ENCODE measurements around the gene GBGT1. TPM values are rescaled to one million over a fixed set of nuclear protein-coding genes. Genes with fewer than 3 reads are reported as not detected.

GBGT1 gene
- total RNA-seq, 1 experiment from 2014 or later = not detected

GRCh38 chr9:133153227-133154096 is 10.3 kb downstream of the GBGT1 start:
- TF ChIP-seq, protein P1, sequence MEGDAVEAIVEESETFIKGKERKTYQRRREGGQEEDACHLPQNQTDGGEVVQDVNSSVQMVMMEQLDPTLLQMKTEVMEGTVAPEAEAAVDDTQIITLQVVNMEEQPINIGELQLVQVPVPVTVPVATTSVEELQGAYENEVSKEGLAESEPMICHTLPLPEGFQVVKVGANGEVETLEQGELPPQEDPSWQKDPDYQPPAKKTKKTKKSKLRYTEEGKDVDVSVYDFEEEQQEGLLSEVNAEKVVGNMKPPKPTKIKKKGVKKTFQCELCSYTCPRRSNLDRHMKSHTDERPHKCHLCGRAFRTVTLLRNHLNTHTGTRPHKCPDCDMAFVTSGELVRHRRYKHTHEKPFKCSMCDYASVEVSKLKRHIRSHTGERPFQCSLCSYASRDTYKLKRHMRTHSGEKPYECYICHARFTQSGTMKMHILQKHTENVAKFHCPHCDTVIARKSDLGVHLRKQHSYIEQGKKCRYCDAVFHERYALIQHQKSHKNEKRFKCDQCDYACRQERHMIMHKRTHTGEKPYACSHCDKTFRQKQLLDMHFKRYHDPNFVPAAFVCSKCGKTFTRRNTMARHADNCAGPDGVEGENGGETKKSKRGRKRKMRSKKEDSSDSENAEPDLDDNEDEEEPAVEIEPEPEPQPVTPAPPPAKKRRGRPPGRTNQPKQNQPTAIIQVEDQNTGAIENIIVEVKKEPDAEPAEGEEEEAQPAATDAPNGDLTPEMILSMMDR (IDR thresholded peaks at IDR 0.05; ENCODE audit: unreplicated experiment) = no peak
- no TSS peak for BruUV-seq (replicated peaks)
- H3K4me1 Mint-ChIP-seq (ENCODE audit: low read depth, unreplicated experiment) = no peaks in the 10 kb centered on the region
- intact Hi-C loops (cut with micrococcal nuclease; ENCODE audit: unreplicated experiment) = no loop called here
- H3K9me3 Mint-ChIP-seq (ENCODE audit: low read depth, unreplicated experiment) = no peaks in the 10 kb centered on the region
- no peak overlapping the region for H3K4me3 Mint-ChIP-seq (ENCODE audit: low read depth, unreplicated experiment)
- H3K36me3 Mint-ChIP-seq (ENCODE audit: insufficient read depth, unreplicated experiment) = peaks cover 9% of the 10 kb centered on the region
- H3K27me3 Mint-ChIP-seq (ENCODE audit: unreplicated experiment) = peaks cover 23% of the 10 kb centered on the region
- CTCF ChIA-PET = no interaction called here
- no peak overlapping the region for H3K27ac Mint-ChIP-seq (ENCODE audit: unreplicated experiment)
- no peak for DNase-seq

DNA sequence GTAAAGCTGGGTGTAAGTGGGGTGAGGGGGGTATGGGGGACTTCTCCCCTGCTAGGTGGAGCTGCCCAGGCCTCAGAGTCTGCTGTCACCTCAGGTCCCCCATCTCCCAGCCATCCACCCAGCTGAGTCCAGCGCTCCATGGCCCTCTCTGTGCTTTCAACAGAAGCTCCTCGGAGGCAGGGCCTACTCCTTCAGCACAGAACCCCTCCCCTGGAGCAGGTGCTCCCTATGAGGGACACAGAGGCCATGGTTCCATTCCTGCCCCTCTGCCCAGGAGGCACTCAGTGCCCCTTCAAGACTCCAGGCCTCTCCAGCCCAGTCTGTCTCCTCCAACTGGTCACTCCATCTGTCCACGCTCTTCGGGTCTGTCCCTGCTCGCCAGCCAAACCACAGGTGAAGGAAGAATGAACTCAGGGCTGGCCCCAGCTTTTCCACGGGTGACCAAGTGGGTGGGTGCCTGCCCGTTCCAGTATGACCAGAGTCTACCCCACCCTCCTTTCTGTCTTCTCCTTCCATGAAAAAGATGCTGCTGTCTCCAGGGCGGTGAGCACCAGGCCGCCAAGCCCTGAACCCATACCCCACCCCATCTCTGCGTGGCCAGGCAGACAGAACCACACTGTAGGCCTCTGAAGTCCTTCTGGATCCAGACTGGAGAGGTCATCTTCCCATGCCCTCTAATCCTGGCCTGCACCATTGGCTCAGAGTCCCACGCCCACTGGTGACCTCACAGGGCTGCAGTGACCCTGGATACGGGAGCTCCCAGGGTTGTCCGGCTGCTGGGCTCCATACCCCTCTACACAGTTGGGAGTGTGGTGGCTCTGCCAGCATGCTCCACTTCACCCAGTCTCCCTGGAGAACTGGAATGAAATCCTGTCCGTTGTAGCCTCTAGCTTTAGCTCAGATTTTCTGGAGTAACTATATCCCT is 11.9 kb downstream of the GBGT1 start:
- no peak overlapping the region for H3K4me3 Mint-ChIP-seq (ENCODE audit: low read depth, unreplicated experiment)
- CTCF ChIA-PET = no interaction called here
- H3K36me3 Mint-ChIP-seq (ENCODE audit: insufficient read depth, unreplicated experiment) = peaks cover 21% of the 10 kb centered on the region
- H3K4me1 Mint-ChIP-seq (ENCODE audit: low read depth, unreplicated experiment) = no peaks in the 10 kb centered on the region
- TF ChIP-seq, protein P1 (IDR thresholded peaks at IDR 0.05; ENCODE audit: unreplicated experiment) = no peak
- no peak for DNase-seq
- H3K9me3 Mint-ChIP-seq (ENCODE audit: low read depth, unreplicated experiment) = no peaks in the 10 kb centered on the region
- intact Hi-C loops (cut with micrococcal nuclease; ENCODE audit: unreplicated experiment) = no loop called here
- no TSS peak for BruUV-seq (replicated peaks)
- peaks cover 12% of the 10 kb centered on the region for H3K27me3 Mint-ChIP-seq (ENCODE audit: unreplicated experiment)
- H3K27ac Mint-ChIP-seq (ENCODE audit: unreplicated experiment) = no peak overlapping the region

- Mint-ChIP-seq H3K4me1 (ENCODE audit: low read depth, unreplicated experiment) (no peaks in the 10 kb centered on the region), H3K36me3 (ENCODE audit: insufficient read depth, unreplicated experiment) (peaks cover 21% of the 10 kb centered on the region), H3K27me3 (ENCODE audit: unreplicated experiment) (peaks cover 12% of the 10 kb centered on the region), H3K4me3 (ENCODE audit: low read depth, unreplicated experiment) (peak overlapping the region; percentile 4), H3K27ac (ENCODE audit: unreplicated experiment) (no peak overlapping the region), H3K9me3 (ENCODE audit: low read depth, unreplicated experiment) (no peaks in the 10 kb centered on the region)
- TF ChIP-seq, protein P1 (IDR thresholded peaks at IDR 0.05; ENCODE audit: unreplicated experiment) = no peak
- BruUV-seq (replicated peaks) = no TSS peak
- CTCF ChIA-PET = no interaction called here
- DNase-seq = no peak
- intact Hi-C loops (cut with micrococcal nuclease; ENCODE audit: unreplicated experiment) = no loop called here
Observed at GRCh38 chr9:133151041-133151440, 12.7 kb downstream of the GBGT1 start.

- DNase-seq = peak; percentile 87
Observed at GRCh38 chr9:133149130-133150015, 14.3 kb downstream of the GBGT1 start.

More at GRCh38 chr9:133149130-133150015, 14.3 kb downstream of the GBGT1 start:
- BruUV-seq (replicated peaks) = no TSS peak
- Mint-ChIP-seq H3K36me3 (ENCODE audit: insufficient read depth, unreplicated experiment) (peaks cover 21% of the 10 kb centered on the region), H3K4me1 (ENCODE audit: low read depth, unreplicated experiment) (no peaks in the 10 kb centered on the region), H3K27ac (ENCODE audit: unreplicated experiment) (no peak overlapping the region), H3K4me3 (ENCODE audit: low read depth, unreplicated experiment) (peak overlapping the region; percentile 84), H3K9me3 (ENCODE audit: low read depth, unreplicated experiment) (no peaks in the 10 kb centered on the region), H3K27me3 (ENCODE audit: unreplicated experiment) (peaks cover 6% of the 10 kb centered on the region)
- CTCF ChIA-PET = interaction anchor here (0.6 to 2.7 kb wide), 4 partner anchors 11 to 158 kb away, joined by 3 to 11 read pairs (median 5); no protein-coding TSS in a partner anchor
- intact Hi-C loops (cut with micrococcal nuclease; ENCODE audit: unreplicated experiment) = loop anchor here (10.0 kb wide), 1 partner anchor 115 kb away; the partner anchor contains the start of gene GTF3C5
- TF ChIP-seq, protein P1 (IDR thresholded peaks at IDR 0.05; ENCODE audit: unreplicated experiment) = no peak

All from Calu3 (cell line).